GM13977 (cell line): ENCODE results near the gene L2HGDH.

Experiments
- DNase-seq: peaks from one replicate; pipeline ENCODE4 v3.0.0; 2012; ENCODE audit warnings: low spot score
- in situ Hi-C: fragments of 300-500 bp; cut with MboI; formaldehyde crosslinking; loops from one replicate; pipeline ENCODE4 v1.12.0; 2022; ENCODE audit warnings: low sequenced_read_pairs, low pct_unique_long_range_greater_than_20kb, mixed read lengths, inconsistent platforms; ENCODE audit not compliant: unreplicated experiment
- TF ChIP-seq, protein P1 (sequence below): IDR thresholded peaks from 2 replicates; pipeline ENCODE4 v1.5.1; 2012; ENCODE audit warnings: mild to moderate bottlenecking, control low read depth; ENCODE audit not compliant: insufficient read depth; ENCODE audit errors: extremely low read depth, missing control alignments

Gene L2HGDH

DNA sequence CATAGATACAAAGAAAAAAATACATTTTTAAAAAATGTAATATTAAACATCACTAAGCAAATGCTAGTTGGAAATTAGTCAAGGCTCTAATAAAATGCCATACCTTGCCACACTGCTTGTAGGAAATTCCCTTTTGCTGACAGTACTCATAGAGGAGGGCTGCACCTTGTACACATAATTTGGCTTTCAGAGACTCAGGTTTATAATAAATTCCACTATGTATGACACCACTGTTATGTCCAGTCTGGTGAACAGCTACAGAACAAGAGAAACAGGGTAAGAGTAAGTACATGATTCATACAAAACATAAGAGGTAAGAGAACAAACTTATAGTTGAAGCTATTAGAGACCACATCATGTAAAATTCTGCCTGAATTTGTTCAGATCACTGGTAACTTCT is 10.1 kb downstream of the L2HGDH start:
- in situ Hi-C loops = no loop called here
- no peak for DNase-seq

DNA sequence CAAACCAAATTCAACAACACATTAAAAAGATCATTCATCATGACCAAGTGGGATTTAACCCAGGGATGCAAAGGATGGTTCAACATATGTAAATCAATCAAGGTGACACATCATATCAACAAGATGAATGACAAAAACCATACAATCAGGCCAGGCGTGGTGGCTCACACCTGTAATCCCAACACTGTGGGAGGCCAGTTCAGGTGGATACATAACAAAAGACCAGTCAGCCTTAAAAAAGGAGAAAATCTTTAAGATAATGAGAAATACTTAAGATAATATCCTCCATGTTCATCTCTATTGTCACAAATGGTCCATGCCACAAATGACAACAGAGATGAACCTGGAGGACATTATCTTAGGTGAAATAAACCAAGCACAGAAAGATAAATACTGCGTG is 12.4 kb downstream of the L2HGDH start:
- no peak for DNase-seq
- TF ChIP-seq, protein P1, sequence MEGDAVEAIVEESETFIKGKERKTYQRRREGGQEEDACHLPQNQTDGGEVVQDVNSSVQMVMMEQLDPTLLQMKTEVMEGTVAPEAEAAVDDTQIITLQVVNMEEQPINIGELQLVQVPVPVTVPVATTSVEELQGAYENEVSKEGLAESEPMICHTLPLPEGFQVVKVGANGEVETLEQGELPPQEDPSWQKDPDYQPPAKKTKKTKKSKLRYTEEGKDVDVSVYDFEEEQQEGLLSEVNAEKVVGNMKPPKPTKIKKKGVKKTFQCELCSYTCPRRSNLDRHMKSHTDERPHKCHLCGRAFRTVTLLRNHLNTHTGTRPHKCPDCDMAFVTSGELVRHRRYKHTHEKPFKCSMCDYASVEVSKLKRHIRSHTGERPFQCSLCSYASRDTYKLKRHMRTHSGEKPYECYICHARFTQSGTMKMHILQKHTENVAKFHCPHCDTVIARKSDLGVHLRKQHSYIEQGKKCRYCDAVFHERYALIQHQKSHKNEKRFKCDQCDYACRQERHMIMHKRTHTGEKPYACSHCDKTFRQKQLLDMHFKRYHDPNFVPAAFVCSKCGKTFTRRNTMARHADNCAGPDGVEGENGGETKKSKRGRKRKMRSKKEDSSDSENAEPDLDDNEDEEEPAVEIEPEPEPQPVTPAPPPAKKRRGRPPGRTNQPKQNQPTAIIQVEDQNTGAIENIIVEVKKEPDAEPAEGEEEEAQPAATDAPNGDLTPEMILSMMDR = no peak
- in situ Hi-C loops = no loop called here

More for the DNA sequence above, 10.1 kb downstream of the L2HGDH start:
- TF ChIP-seq, protein P1 = no peak

DNA sequence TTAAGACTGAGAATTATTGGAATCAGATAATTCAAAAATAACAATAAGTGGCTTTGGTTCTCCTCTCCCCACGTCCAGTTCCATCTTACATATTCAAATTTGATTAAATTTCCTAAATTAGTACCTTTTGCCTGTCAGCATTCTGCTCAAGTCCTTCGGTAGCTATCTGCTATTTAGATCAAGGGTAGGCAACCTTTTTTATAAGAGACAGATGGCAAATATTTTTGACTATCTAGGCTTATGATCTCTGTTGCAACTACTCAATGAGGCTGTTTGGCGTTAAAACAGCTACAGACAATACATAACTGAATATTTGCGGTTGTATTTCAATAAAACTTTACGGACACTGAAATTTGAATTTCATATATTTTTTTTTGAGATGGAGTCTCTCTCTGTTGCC is 21.7 kb downstream of the L2HGDH start:
- in situ Hi-C loops = no loop called here
- TF ChIP-seq, protein P1 = no peak

DNA sequence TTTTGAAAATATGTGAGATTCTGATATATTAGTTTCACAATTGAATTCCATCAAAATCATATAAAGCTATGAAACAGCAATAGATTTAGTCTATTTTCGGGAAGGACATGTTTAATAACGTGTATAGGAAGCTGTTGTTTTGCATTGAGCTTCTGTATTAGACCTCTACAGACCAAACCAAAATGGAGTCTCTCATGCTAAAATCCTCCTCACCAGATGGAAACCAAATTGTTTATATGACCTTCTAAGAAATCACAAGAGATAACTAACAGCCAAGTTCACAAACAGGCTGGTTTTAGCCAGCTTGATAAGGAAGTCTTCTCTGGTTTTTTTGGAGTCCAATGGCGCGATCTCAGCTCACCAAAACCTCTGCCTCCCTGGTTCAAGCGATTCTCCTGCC is 23.9 kb downstream of the L2HGDH start:
- TF ChIP-seq, protein P1 = no peak
- in situ Hi-C loops = no loop called here
- DNase-seq = no peak

More for the DNA sequence above, 21.7 kb downstream of the L2HGDH start:
- no peak for DNase-seq

DNA sequence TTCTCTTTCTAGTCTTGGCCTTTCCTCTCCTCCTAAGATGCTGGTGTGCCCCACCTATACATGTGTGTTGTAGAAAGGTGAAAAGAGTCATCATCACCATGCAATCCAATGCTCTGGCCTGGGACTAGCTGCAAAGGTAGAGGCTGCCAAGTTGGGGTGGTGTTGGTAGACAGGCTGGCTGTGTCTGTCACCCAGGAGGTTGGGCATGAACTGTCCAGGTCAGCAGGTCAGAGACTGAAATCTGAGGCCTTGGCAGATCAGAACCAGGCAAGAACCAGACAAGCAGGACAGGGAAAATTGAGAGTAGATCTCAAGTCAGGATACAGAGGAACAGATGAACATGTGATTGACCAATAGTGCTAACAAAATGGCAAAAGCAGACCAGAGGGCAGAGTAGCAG is 26.2 kb downstream of the L2HGDH start:
- in situ Hi-C loops = no loop called here
- no peak for DNase-seq
- TF ChIP-seq, protein P1 = no peak

DNA sequence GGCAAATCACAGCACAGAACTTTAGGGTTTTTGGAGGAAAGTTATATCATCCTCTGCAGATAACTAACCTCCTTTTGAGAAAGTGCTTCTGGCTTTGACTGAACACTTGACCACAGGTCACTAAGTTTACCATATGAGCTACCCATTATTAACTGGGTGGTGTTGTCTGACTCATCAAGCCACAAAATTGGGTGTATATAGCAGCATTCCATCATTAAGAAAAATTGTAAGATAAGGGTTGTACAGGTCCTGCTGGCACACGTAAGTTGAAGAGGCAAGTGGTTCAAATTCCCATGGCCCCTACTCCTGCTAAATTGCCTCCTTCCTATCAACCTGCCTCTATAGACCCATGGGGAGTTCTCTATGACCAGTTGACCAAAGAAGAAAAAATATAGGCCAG is 39.5 kb downstream of the L2HGDH start:
- DNase-seq = no peak
- in situ Hi-C loops = no loop called here
- TF ChIP-seq, protein P1 = no peak

DNA sequence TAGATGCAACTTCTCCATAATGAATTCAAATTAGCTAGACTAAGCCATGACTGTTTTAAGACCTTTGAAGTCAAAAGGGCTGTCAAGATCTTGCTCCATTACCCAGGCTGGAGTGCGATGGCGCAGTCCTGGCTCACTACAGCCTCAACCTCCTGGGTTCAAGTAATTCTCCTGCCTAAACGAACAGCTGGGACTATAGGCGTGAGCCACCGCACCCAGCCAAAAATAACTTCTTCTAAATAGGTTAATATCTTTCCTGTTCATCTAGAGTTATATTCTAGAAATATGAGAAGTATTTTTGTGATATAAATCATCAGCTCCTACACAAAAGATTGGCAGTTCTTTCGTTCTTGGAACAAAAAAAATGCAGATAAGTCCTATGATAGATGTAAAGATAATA is 41.1 kb downstream of the L2HGDH start:
- in situ Hi-C loops = no loop called here
- TF ChIP-seq, protein P1 = no peak
- no peak for DNase-seq
